GM21528 (cell line): ENCODE results near the gene MBD3.
A peak's percentile ranks its signal among the peaks of the same experiment; 100 is the strongest.
"Not testable (repeated sequence)": the region's sequence is repeated elsewhere in the genome, so short reads cannot be mapped to it uniquely, and the experiment has no call there.

Experiments used
- ATAC-seq: cut with Tn5 transposase; IDR thresholded peaks from one replicate; pipeline ENCODE4 v1.9.1; 2021; ENCODE audit warnings: mild to moderate bottlenecking, moderate library complexity; ENCODE audit not compliant: unreplicated experiment, low FRiP score

Gene MBD3

GRCh38 chr19:1592755-1593500 lies at the start of gene MBD3:
MBD3 (minus strand) TSS chr19:1592865; CDS start chr19:1592631, 234 bp downstream.
- peak; percentile 62 for ATAC-seq

- not testable (repeated sequence) for ATAC-seq
Observed at GRCh38 chr19:1640893-1641448, 48.3 kb upstream of the MBD3 start.

- no peak for ATAC-seq
Observed at GRCh38 chr19:1636325-1637236, 43.9 kb upstream of the MBD3 start.

GRCh38 chr19:1634938-1635243 lies 42.2 kb upstream of the MBD3 start:
- no peak for ATAC-seq

- ATAC-seq: no peak
Observed at GRCh38 chr19:1634242-1634937, 41.7 kb upstream of the MBD3 start.

GRCh38 chr19:1633269-1633826 lies 40.7 kb upstream of the MBD3 start:
- ATAC-seq: no peak

- no peak for ATAC-seq
Observed at GRCh38 chr19:1632462-1633268, 40.0 kb upstream of the MBD3 start.

- ATAC-seq: no peak
Observed at GRCh38 chr19:1631557-1632100, 39.0 kb upstream of the MBD3 start.

GRCh38 chr19:1630811-1631210 lies 38.1 kb upstream of the MBD3 start:
- no peak for ATAC-seq

- no peak for ATAC-seq
Observed at GRCh38 chr19:1630012-1630411, 37.3 kb upstream of the MBD3 start.

GRCh38 chr19:1629256-1629808 lies 36.7 kb upstream of the MBD3 start:
- ATAC-seq: no peak

- ATAC-seq: no peak
Observed at GRCh38 chr19:1627194-1627593, 34.5 kb upstream of the MBD3 start.

- ATAC-seq: no peak
Observed at GRCh38 chr19:1626417-1627010, 33.8 kb upstream of the MBD3 start.

GRCh38 chr19:1624458-1624857 lies 31.8 kb upstream of the MBD3 start:
- no peak for ATAC-seq

- ATAC-seq: no peak
Observed at GRCh38 chr19:1622541-1622940, 29.9 kb upstream of the MBD3 start.

- no peak for ATAC-seq
Observed at GRCh38 chr19:1622007-1622406, 29.3 kb upstream of the MBD3 start.

GRCh38 chr19:1621574-1621973 lies 28.9 kb upstream of the MBD3 start:
- no peak for ATAC-seq

- ATAC-seq: no peak
Observed at GRCh38 chr19:1621021-1621420, 28.4 kb upstream of the MBD3 start.

- no peak for ATAC-seq
Observed at GRCh38 chr19:1620502-1620901, 27.8 kb upstream of the MBD3 start.
